GM12801 (cell line): ENCODE data around the gene GPR149.

Experiments used
- TF ChIP-seq, protein P1 (sequence below): IDR thresholded peaks from one replicate; pipeline ENCODE4 v1.5.1; 2011; ENCODE audit warnings: control low read depth; ENCODE audit not compliant: insufficient read length; ENCODE audit errors: extremely low read depth

The GPR149 gene

DNA sequence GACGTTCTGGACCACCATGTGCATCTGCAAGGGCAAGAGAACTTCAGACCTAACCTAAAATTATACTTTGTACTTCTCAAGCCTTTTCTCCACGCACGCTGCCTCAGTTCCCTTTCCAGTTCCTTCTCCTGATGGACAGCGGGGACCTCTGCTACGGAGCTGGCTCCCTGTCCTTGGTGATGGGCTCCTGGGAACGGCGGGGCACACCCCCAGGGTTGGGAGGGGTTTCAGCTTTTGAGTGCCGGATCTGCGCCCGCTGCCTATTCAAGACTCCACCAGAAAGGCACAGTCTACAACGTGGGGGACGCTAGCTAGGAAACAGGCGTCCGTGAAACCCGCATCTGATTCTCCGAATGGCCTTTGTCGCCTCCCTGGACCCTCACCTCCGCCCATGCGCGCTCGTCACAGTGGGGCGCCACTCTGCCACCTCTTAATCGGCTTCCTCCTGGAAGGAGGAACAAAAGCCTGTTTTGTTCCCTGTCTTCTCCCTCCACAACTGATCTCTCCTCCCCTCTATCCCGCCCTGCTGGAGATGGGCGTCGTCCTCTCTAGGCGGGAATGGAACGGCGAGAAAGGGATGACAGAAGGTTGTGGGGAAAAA is 2.2 kb downstream of the GPR149 start:
- TF ChIP-seq, protein P1, sequence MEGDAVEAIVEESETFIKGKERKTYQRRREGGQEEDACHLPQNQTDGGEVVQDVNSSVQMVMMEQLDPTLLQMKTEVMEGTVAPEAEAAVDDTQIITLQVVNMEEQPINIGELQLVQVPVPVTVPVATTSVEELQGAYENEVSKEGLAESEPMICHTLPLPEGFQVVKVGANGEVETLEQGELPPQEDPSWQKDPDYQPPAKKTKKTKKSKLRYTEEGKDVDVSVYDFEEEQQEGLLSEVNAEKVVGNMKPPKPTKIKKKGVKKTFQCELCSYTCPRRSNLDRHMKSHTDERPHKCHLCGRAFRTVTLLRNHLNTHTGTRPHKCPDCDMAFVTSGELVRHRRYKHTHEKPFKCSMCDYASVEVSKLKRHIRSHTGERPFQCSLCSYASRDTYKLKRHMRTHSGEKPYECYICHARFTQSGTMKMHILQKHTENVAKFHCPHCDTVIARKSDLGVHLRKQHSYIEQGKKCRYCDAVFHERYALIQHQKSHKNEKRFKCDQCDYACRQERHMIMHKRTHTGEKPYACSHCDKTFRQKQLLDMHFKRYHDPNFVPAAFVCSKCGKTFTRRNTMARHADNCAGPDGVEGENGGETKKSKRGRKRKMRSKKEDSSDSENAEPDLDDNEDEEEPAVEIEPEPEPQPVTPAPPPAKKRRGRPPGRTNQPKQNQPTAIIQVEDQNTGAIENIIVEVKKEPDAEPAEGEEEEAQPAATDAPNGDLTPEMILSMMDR = no peak

DNA sequence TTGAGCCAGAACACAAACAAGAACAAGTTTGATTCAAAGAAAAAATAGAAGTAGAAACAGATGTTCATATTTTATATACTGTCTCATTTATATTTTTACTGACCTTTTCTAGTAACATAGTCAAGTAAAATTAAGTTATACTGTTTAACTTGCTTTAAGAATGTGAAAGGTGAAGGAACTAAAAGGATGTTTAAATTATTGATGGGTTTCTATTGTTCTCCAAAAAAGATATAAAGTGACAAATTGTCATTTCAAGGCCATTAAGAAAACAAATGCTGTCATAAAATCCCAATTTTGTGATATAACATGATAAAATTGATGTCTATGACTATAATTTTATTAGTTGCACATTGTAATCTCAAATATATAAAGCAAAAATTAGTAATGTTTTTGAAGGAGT is 7.3 kb downstream of the GPR149 start:
- TF ChIP-seq, protein P1 = no peak

DNA sequence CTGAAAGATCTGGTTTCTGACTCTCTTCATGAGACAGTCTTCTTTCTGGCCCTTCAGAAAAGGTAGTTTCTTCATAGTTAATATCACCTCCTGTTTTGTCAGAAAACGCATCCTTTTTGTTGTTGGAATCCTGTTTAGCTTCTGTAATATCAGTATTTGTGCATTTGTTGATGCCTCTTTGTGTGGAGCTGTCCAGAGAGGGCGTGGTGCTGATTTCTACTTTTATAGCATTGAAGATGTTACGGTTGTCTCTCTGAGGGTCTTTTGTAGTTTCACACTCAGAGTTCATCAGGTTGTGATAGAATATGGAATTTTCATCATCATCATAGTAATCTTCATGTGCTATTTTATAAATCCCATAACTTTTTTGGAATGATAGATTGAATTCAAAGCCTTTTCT is 8.9 kb downstream of the GPR149 start:
- TF ChIP-seq, protein P1 = no peak

DNA sequence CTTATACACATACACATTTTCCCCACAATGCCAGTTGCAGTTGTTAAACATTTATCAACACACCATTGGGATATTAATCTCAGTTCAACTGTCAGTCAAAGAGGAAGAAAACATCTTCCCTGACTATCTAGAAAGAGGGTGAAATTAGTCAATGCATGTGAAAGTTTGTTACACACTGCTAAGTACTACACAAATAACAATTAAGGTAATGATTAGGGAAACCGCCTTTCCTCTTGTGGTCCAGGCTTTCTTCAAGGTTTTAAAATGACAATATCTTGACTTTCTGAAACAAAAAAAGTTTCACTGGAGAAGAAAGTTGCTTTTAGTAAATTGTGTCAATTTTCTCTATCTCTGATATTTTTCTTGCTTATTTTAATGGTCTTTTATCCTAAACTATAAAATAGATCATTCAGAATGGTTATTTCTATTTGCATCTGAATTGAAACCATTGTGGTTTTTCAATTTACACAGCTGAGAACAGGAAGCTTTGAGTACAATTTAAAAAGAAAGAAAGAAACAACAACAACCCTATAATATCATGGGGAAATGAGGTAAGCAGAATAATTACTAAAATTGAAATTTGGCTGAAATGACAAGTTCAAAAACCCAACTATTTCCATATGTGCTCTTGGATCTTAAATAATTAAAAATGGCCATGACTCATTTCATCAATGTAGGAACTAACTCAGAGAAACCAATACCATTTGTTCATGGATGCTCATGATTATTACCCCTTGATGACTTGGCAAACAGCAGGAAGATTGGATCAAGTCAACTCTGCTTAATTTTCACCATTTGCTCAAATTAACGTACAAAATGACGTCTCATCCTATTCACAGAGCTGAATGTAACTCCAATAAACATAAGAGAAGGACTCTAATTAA is 31.7 kb downstream of the GPR149 start:
- TF ChIP-seq, protein P1 = no peak

DNA sequence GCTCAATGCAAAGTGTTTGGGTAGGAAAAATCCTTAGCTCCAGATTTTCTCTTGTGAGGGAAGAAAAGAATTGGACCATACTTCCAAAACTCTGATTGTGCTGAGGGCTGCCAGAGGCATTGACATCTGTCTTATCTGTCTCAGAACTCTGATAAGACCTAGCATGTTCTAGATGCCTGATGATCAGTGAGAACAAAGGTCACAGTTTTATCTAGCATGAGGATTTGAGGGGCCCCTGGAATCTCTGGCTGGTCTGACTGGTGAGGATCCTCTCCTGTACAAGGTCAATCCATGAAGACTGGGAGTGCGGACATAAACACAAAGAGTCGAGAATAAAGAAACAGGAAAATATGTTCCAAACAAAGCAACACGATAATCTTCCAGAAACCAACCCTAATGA is 40.1 kb downstream of the GPR149 start:
- TF ChIP-seq, protein P1 = no peak

DNA sequence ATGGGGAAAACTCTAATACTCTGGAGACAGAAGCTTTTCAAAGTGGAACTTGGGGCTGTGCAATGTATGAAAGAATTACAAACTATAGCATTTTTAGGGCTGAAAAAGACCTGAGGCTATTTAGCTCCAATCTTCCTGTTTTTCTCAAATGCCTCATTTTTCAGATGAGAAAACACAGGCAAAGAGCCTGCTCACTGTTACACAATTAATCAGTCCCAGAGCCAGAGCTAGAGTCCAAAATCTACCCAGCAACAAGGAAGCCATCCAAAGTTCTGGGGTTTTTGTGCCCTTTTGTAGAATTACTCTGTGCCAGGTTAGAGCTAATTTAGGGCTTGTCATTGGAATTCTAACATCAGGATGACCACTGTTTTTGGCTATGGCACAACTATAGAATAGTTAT is 45.5 kb downstream of the GPR149 start:
- TF ChIP-seq, protein P1 = no peak

DNA sequence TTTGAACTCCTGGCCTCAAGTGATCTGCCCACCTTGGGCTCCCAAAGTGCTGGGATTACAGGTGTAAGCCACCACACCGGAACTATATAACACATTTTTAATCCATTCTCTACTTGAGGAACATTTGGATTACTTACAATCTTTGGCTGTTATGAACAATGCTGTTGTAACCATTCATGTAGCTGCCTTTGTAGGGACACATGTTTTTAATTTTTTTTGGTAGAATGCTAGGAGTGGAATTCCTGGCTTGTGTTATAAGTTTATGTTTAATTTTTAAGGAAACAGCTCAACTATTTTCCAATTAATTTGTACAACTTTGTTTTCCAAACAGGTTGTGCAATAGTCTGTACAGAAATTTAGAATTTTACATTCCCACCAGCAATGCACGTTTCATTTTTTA is 51.7 kb downstream of the GPR149 start:
- TF ChIP-seq, protein P1 = no peak
